Activated T-cell treated with anti-CD3 and anti-CD28 coated beads, Interleukin-2, amount 50 U/mL, for 1 hour (primary cell): ENCODE measurements around the gene UCHL1.

Experiments
- DNase-seq: peaks from one replicate; pipeline ENCODE4 v3.0.0-alpha.2; 2020

Gene UCHL1

GRCh38 chr4:41256740-41257256, at the start of gene UCHL1:
Gene UCHL1 (plus strand): TSS chr4:41256928. CDS start chr4:41256977, 49 bp downstream.
- no peak for DNase-seq

- no peak for DNase-seq
Measured at GRCh38 chr4:41207291-41207831, 49.4 kb upstream of the UCHL1 start.

GRCh38 chr4:41209187-41209586, 47.5 kb upstream of the UCHL1 start:
- no peak for DNase-seq

GRCh38 chr4:41209901-41210300, 46.8 kb upstream of the UCHL1 start:
- DNase-seq = no peak

GRCh38 chr4:41211951-41212615, 44.6 kb upstream of the UCHL1 start:
- DNase-seq = no peak

- no peak for DNase-seq
Measured at GRCh38 chr4:41212616-41213203, 44.0 kb upstream of the UCHL1 start.

GRCh38 chr4:41213625-41214135, 43.0 kb upstream of the UCHL1 start:
- DNase-seq = no peak

GRCh38 chr4:41214136-41214824, 42.4 kb upstream of the UCHL1 start, which contains the start of gene APBB2:
Gene APBB2 (minus strand): TSS chr4:41214542. CDS start chr4:41033254, 181,288 bp downstream.
- DNase-seq = peak; percentile 26

GRCh38 chr4:41214825-41215146, 41.9 kb upstream of the UCHL1 start:
- no peak for DNase-seq

GRCh38 chr4:41215155-41215554, 41.6 kb upstream of the UCHL1 start:
- DNase-seq = no peak

GRCh38 chr4:41215969-41216293, 40.8 kb upstream of the UCHL1 start:
- no peak for DNase-seq

- DNase-seq = peak; percentile 31
Measured at GRCh38 chr4:41216294-41217019, 40.3 kb upstream of the UCHL1 start.

GRCh38 chr4:41217020-41217333, 39.8 kb upstream of the UCHL1 start:
- no peak for DNase-seq

- no peak for DNase-seq
Measured at GRCh38 chr4:41217374-41217773, 39.4 kb upstream of the UCHL1 start.

GRCh38 chr4:41218703-41219102, 38.0 kb upstream of the UCHL1 start:
- DNase-seq = no peak

- DNase-seq = no peak
Measured at GRCh38 chr4:41219421-41219950, 37.2 kb upstream of the UCHL1 start.

- DNase-seq = no peak
Measured at GRCh38 chr4:41221850-41222645, 34.7 kb upstream of the UCHL1 start.

GRCh38 chr4:41227902-41228301, 28.8 kb upstream of the UCHL1 start:
- no peak for DNase-seq

- DNase-seq = no peak
Measured at GRCh38 chr4:41232406-41232805, 24.3 kb upstream of the UCHL1 start.

- DNase-seq = no peak
Measured at GRCh38 chr4:41232856-41233255, 23.9 kb upstream of the UCHL1 start.

GRCh38 chr4:41236032-41236431, 20.7 kb upstream of the UCHL1 start:
- DNase-seq = no peak

GRCh38 chr4:41236508-41236907, 20.2 kb upstream of the UCHL1 start:
- DNase-seq = no peak
